ENCODE data around the gene DHRSX. TPM values are rescaled to one million over a fixed set of nuclear protein-coding genes. Genes with fewer than 3 reads are reported as not detected.
"Not testable (repeated sequence)": the region's sequence is repeated elsewhere in the genome, so short reads cannot be mapped to it uniquely, and the experiment has no call there.

DHRSX gene
- total RNA-seq, 1 experiment from 2014 or later, result 23.9 TPM

DNA sequence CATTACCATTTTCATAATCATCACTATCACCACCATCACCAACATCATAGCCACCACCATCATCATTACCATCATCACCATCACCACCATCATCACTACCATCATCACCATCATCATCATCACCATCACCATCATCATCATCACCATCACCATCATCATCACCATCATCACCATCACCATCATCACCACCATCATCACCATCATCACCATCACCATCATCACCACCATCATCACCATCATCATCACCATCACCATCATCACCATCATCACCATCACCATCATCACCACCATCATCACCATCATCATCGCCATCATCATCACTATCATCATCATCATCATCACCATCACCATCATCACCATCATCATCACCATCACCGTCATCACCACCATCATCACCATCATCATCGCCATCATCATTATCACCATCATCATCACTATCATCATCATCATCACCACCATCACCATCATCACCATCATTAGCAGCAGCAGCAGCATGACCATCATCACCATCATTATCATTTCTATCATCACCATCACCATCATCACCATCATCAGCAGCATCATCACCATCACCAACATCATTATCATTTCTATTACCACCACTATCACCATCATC lies 118.2 kb downstream of the DHRSX start:
- H3K4me3 ChIP-seq; H3K27ac ChIP-seq; H3K27me3 ChIP-seq (replicated peaks); H3K36me3 ChIP-seq; H3K4me1 ChIP-seq (replicated peaks); DNase-seq (ENCODE audit: low read depth in 1 of 2, low spot score in 2 of 2); H3K9me3 ChIP-seq (replicated peaks): not testable (repeated sequence)

DNA sequence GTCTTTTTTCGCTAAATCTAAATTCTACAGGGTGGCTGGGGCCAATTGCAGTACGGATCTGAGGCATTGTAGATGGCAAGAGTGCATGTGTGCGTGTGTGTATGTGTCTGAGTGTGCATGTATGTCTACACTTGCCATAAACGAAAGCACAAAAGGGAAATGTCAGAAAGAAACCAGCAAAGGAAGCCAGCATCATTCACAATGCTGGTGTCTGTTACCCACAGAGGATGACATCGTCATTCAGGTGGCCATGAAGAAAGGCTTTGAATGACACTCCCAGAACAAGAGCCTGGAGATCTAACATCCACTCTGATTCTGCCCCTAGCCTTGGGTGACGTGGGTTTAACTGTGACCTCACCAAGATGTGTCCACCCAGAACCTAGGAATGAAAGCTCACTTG lies 124.6 kb downstream of the DHRSX start:
- Histone ChIP-seq H3K4me3 (no peak overlapping the region), H3K27ac (no peak overlapping the region), H3K4me1 (replicated peaks) (peaks cover 22% of the 10 kb centered on the region), H3K9me3 (replicated peaks) (no peaks in the 10 kb centered on the region), H3K27me3 (replicated peaks) (no peaks in the 10 kb centered on the region), H3K36me3 (no peaks in the 10 kb centered on the region; the same call in 1 of the 2 replicates)
- no peak for DNase-seq (ENCODE audit: low read depth in 1 of 2, low spot score in 2 of 2)

DNA sequence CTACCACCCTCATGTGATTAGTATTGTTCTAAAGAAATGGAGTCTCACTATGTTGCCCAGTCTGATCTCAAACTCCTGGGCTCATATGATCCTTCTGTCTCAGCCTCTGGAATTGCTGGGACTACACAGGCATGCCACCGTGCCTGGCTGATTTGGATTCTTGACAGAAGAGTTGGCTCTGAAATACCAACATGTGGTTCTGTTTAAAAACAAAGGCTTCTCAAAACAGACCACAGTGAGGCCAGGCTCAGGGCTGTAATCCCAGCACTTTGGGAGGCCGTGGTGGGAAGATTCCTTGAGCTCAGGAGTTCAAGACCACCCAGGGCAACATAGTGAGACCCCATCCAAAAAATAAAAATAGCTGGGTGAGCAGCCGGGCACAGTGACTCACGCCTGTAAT lies 126.7 kb downstream of the DHRSX start:
- no peaks in the 10 kb centered on the region for H3K27me3 ChIP-seq (replicated peaks)
- no peaks in the 10 kb centered on the region; the same call in 1 of the 2 replicates for H3K36me3 ChIP-seq
- peak; percentile 88 to 89 for DNase-seq (ENCODE audit: low read depth in 1 of 2, low spot score in 2 of 2)
- peak overlapping the region; percentile 72 for H3K27ac ChIP-seq
- H3K4me1 ChIP-seq (replicated peaks), result peaks cover 41% of the 10 kb centered on the region
- H3K9me3 ChIP-seq (replicated peaks), result no peaks in the 10 kb centered on the region; the same call in 1 of the 2 replicates
- no peak overlapping the region for H3K4me3 ChIP-seq

DNA sequence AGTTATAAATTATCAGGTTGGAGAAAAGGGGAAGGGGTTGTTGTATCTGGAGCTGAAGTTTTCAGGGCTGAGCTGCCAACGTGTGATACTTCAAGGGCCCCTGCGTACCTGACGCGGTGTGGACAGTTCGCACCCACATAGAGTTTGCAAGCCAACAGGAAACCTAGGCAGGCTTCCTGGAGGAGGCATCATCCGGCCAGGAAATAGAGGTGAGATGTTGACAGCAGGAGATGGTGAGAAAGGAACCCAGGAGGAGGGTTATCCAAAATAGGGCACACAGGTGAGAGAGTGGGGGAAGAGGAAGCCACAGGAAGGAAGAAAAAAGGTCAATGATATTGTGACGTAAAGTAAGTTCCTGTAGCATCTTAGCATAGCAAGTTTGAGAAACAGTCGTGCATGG lies 127.2 kb downstream of the DHRSX start:
- Histone ChIP-seq H3K4me3 (no peak overlapping the region), H3K27me3 (replicated peaks) (no peaks in the 10 kb centered on the region), H3K4me1 (replicated peaks) (peaks cover 46% of the 10 kb centered on the region), H3K9me3 (replicated peaks) (no peaks in the 10 kb centered on the region; the same call in 1 of the 2 replicates), H3K27ac (peak overlapping the region; percentile 40), H3K36me3 (no peaks in the 10 kb centered on the region; the same call in 1 of the 2 replicates)
- no peak for DNase-seq (ENCODE audit: low read depth in 1 of 2, low spot score in 2 of 2)

DNA sequence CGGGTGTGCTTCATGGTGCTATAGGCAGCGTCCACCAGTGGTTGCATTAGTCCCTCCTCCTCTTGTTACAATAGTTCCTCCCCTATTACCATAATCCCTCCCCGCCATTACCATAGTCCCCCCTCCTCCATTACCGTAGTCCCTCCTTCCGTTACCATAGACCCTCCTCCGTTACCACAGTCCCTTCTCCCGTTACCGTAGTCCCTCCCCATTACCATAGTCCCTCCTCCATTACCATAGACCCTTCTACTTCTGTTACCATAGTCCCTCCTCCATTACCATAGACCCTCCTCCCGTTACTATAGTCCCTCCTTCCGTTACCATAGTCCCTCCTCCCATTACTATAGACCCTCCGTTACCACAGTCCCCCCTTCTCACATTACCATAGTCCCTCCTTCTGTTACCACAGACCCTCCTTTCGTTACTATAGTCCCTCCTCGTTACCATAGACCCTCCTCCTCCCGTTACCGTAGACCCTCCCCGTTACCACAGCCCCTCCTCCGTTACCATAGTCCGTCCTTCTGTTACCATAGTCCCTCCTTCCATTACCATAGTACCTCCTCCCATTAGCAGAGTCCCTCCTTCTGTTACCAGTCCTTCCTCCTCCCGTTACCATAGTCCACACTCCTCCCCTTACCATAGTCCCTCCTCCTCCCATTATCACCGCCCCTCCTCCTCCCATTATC lies 129.6 kb downstream of the DHRSX start:
- DNase-seq (ENCODE audit: low read depth in 1 of 2, low spot score in 2 of 2), result no peak
- Histone ChIP-seq H3K27me3 (replicated peaks) (no peaks in the 10 kb centered on the region), H3K27ac (peak overlapping the region; percentile 70), H3K4me1 (replicated peaks) (peaks cover 48% of the 10 kb centered on the region), H3K9me3 (replicated peaks) (no peaks in the 10 kb centered on the region; the same call in 1 of the 2 replicates), H3K36me3 (no peaks in the 10 kb centered on the region), H3K4me3 (no peak overlapping the region)

DNA sequence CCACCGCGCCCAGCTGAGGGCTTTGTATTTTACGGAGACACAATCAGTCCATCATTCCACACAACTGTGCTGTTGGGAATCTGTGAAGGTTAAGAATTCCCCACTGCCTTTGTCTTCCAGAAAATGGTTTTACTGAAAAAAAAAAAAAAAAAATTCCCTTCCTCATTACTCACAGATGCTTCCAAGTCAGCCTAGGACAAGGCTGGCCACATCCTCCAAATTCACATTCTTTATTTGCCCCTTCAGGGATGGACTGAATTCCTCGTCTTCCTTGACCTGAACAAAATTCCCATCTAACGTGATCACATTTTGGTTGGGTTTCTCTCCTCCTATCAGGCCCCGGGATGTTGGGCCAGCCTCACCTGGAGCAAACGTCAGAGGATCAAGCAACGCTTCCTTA lies 130.3 kb downstream of the DHRSX start:
- Histone ChIP-seq H3K27ac (peak overlapping the region; percentile 70), H3K4me1 (replicated peaks) (peaks cover 46% of the 10 kb centered on the region), H3K9me3 (replicated peaks) (no peaks in the 10 kb centered on the region; the same call in 1 of the 2 replicates), H3K4me3 (no peak overlapping the region), H3K36me3 (no peaks in the 10 kb centered on the region), H3K27me3 (replicated peaks) (no peaks in the 10 kb centered on the region)
- peak in 1 of 2 experiments; percentile 69 for DNase-seq (ENCODE audit: low read depth in 1 of 2, low spot score in 2 of 2)

DNA sequence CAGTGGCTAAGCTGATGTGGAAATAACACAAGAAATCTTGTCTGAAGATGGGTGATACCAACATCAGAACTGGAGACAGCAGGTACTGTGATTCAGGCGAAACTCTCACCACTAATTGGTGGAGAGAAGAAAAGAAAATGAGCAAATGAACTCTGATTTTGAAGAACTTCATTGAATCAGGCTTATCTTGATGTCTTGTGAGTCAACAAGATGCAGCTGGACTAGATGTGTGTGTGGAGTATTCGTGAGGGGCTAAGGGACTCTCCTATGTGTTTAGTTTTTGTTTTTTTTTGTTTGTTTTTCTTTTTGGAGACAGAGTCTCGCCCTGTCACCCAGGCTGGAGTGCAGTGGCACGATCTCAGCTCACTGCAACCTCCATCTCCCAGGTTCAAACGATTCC lies 131.6 kb downstream of the DHRSX start:
- peak in 1 of 2 experiments; percentile 52 for DNase-seq (ENCODE audit: low read depth in 1 of 2, low spot score in 2 of 2)
- Histone ChIP-seq H3K4me3 (no peak overlapping the region), H3K27me3 (replicated peaks) (no peaks in the 10 kb centered on the region), H3K36me3 (no peaks in the 10 kb centered on the region), H3K9me3 (replicated peaks) (no peaks in the 10 kb centered on the region; the same call in 1 of the 2 replicates), H3K27ac (peak overlapping the region; percentile 62), H3K4me1 (replicated peaks) (peaks cover 34% of the 10 kb centered on the region)

DNA sequence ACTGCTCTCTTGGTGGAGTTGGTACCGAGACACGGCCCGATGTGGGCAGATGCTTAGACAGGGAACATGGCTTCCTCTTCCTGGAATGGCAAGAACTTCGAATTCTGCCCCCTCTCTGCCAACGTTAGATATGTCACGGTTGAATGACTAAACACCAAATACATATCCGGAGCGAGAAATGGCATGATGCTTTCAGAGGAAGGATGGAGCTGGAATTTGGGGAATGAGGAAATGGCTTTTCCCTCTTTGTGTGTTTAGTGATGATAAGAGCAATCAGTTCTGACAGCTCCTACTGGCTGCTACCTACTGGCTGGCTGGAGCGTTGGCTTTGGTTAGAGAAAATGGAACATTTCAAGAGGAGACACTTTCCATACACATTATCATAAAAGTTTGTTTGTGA lies 140.0 kb downstream of the DHRSX start:
- no peak for DNase-seq (ENCODE audit: low read depth in 1 of 2, low spot score in 2 of 2)

DNA sequence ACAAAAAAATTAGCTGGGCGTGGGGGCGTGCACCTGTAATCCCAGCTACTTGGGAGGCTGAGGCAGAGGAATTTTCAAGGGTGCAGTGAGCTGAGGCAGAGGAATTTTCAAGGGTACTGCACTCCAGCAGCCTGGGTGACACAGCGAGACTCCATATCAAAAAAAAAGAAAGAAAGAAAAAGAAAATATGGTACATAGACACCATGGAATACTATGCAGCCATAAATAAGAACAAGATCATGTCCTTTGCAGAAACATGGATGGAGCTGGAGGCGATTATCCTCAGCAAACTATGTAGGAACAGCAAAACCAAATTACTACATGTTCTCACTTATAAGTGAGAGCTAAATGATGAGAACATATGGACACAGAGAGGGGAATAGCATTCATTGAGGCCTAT lies 141.3 kb downstream of the DHRSX start:
- H3K27ac ChIP-seq; DNase-seq (ENCODE audit: low read depth in 1 of 2, low spot score in 2 of 2); H3K27me3 ChIP-seq (replicated peaks); H3K9me3 ChIP-seq (replicated peaks); H3K4me1 ChIP-seq (replicated peaks); H3K4me3 ChIP-seq; H3K36me3 ChIP-seq: not testable (repeated sequence)

More for the DNA sequence above, 140.0 kb downstream of the DHRSX start:
- Histone ChIP-seq H3K27me3 (replicated peaks) (no peaks in the 10 kb centered on the region), H3K9me3 (replicated peaks) (no peaks in the 10 kb centered on the region), H3K36me3 (no peaks in the 10 kb centered on the region), H3K4me1 (replicated peaks) (peaks cover 3% of the 10 kb centered on the region), H3K27ac (no peak overlapping the region), H3K4me3 (no peak overlapping the region)

DNA sequence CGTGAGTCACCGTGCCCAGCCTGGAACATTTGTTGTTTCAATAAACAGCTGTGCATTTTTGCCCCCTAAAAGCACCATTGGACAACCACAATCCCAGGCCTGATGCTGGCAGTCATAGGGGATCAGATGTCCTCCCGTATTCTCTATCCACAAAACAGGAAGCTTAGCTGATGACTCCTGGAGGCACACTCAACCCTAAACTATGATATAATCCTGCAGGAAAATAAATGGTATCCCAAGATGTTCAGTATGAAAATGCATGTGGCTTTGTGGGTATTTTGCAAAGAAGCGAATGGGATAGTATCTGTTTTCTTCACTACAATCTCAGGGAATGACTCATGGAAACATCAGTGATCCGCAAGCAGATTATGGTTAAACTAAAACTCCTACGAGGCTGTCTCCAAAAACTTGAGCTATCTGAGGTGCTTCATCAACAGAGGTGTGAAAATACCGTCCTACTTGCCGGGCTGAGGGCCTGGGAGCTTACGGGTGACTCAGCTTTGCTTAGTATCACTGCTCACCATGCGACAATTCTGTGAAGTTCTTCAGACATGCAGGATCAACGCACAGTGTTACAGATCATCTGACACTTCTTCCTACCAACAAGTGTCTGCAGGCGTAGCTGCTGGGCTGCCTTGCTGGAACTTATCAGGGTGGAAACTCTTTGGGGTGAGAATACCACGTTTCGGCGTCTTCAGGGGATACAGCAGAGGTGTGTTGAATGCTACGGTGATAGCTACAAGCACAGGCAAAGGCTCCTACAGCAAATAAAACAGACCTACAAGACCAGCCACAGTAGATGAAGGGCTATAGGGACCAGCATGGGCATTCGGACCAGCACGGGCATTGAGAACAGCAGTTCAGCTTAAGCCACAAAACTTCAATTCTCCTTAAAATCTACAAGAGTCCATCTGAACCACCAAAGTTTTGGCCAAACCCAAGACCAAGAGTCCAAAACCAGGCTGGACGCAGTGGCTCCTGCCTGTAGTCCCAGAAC lies 148.5 kb downstream of the DHRSX start:
- Histone ChIP-seq H3K27ac (peak overlapping the region; percentile 80), H3K4me1 (replicated peaks) (peaks cover 49% of the 10 kb centered on the region), H3K36me3 (0 out of 2 replicates have a peak, but pooled peaks cover 5% of the 10 kb centered on the region), H3K27me3 (replicated peaks) (no peaks in the 10 kb centered on the region), H3K4me3 (no peak overlapping the region), H3K9me3 (replicated peaks) (no peaks in the 10 kb centered on the region)
- peak; percentile 95 to 98 for DNase-seq (ENCODE audit: low read depth in 1 of 2, low spot score in 2 of 2)

DNA sequence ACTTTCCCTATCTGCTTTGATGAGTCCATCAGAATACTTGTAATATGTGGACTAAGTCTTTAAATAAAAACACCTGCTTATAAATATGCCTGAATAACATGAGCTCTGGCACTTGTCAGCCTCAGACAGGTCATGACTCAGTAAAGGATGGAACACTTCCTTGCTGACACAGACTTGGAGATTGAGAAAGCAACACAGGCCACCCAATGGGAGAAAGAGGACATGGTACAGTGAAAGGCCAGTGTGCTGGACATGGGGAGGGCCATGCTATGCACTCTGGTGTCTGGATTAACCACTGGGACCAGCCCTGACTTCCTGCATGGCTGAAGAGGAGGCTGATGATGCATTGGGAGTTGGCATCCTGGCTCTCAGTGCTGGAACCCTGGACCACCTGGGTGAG lies 149.5 kb downstream of the DHRSX start:
- no peaks in the 10 kb centered on the region for H3K27me3 ChIP-seq (replicated peaks)
- H3K27ac ChIP-seq, result peak overlapping the region; percentile 80
- no peak overlapping the region for H3K4me3 ChIP-seq
- DNase-seq (ENCODE audit: low read depth in 1 of 2, low spot score in 2 of 2), result peak; percentile 88 to 90
- H3K9me3 ChIP-seq (replicated peaks), result no peaks in the 10 kb centered on the region
- H3K4me1 ChIP-seq (replicated peaks), result peaks cover 54% of the 10 kb centered on the region
- H3K36me3 ChIP-seq, result 0 out of 2 replicates have a peak, but pooled peaks cover 5% of the 10 kb centered on the region

DNA sequence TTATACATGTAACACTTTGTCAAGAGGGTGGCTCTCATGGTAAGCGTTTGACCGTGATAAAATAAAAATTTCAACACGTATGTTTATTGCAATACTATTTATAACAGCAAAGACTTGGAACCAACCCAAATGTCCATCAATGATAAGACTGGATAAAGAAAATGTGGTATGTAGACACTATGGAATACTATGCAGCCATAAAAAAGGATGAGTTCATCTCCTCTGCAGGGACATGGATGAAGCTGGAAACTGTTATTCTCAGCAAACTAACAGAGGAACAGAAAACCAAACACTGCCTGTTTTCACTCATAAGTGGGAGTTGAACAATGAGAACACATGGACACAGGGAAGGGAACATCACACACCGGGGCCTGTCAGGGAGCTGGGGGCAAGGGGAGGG lies 150.1 kb downstream of the DHRSX start:
- not testable (repeated sequence) for H3K9me3 ChIP-seq (replicated peaks); DNase-seq (ENCODE audit: low read depth in 1 of 2, low spot score in 2 of 2); H3K27me3 ChIP-seq (replicated peaks); H3K27ac ChIP-seq; H3K4me3 ChIP-seq; H3K36me3 ChIP-seq
- peaks cover 54% of the 10 kb centered on the region for H3K4me1 ChIP-seq (replicated peaks)

DNA sequence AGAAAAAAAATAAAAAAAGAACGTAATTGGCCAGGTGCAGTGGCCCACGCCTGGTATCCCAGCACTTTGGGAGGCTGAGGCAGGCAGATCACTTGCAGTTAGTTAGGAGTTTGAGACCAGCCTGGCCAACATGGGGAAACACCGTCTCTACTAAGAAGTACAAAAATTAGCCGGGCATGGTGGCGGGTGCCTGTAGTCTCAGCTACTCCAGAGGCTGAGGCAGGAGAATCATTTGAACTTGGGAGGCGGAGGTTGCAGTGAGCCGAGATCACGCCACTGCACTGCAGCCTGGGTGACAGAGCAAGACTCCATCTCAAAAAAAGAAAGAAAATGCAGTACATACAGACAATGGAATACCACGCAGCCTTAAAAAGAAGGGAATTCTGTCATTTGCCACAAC lies 150.7 kb downstream of the DHRSX start:
- not testable (repeated sequence) for DNase-seq (ENCODE audit: low read depth in 1 of 2, low spot score in 2 of 2)

More for the DNA sequence above, 150.7 kb downstream of the DHRSX start:
- not testable (repeated sequence) for H3K27me3 ChIP-seq (replicated peaks); H3K4me3 ChIP-seq; H3K27ac ChIP-seq; H3K9me3 ChIP-seq (replicated peaks); H3K36me3 ChIP-seq
- peaks cover 54% of the 10 kb centered on the region for H3K4me1 ChIP-seq (replicated peaks)

Data from SJSA1 (cell line).